ENCODE measurements around the gene SLC4A3. TPM values are rescaled to one million over a fixed set of nuclear protein-coding genes. Genes with fewer than 3 reads are reported as not detected.

Gene SLC4A3
- total and polyA plus RNA-seq, 8 donors: 1.4 to 10.2 (median 2.9) TPM

DNA sequence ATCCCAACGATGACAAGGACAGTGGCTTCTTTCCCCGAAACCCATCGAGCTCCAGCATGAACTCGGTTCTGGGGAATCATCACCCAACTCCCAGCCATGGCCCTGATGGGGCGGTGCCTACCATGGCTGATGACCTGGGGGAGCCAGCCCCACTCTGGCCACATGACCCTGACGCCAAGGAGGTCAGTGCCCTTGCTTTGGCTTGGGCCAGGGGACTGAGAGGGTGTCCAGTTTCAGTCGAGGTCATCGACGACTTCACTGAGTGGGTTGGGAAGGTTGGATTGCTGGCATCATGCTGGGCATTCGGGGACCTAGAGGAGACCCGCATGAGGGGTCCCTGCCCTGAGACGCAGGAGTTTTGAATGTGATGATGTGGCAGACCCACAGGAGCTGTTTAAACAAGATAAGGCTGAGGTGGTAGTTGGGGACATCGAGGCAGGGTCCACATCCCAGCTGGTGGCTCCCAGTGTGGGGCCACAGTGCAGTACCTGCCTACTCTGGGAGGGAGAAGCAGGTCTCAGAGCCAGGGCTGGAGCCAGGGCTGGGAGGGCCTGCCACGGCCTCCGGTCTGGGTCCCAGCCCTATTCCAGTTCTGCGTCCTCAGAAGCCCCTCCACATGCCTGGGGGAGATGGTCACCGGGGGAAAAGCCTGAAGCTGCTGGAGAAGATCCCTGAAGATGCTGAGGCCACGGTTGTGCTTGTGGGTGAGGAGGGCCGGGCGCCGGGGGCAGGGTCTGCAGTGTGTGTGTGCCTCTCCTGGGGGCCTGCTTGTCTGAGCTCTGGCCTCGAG, 6.0 kb downstream of the SLC4A3 start:
- intact Hi-C loops (cut with DNase I): loop anchor here in 1 of 3 donors (5.0 kb wide), 1 partner anchor 86 kb away; no protein-coding TSS in a partner anchor
- H3K27me3 ChIP-seq: no peaks in the 10 kb centered on the region
- H3K4me3 ChIP-seq: no peak overlapping the region
- ATAC-seq (no peak), FAIRE-seq (no peak), DNase-seq (no peak)
- H3K36me3 ChIP-seq: no peaks in the 10 kb centered on the region
- TF ChIP-seq, protein P1, sequence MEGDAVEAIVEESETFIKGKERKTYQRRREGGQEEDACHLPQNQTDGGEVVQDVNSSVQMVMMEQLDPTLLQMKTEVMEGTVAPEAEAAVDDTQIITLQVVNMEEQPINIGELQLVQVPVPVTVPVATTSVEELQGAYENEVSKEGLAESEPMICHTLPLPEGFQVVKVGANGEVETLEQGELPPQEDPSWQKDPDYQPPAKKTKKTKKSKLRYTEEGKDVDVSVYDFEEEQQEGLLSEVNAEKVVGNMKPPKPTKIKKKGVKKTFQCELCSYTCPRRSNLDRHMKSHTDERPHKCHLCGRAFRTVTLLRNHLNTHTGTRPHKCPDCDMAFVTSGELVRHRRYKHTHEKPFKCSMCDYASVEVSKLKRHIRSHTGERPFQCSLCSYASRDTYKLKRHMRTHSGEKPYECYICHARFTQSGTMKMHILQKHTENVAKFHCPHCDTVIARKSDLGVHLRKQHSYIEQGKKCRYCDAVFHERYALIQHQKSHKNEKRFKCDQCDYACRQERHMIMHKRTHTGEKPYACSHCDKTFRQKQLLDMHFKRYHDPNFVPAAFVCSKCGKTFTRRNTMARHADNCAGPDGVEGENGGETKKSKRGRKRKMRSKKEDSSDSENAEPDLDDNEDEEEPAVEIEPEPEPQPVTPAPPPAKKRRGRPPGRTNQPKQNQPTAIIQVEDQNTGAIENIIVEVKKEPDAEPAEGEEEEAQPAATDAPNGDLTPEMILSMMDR (IDR thresholded peaks at IDR 0.05): no peak
- H3K27ac ChIP-seq: no peak overlapping the region
- H3K4me1 ChIP-seq: no peaks in the 10 kb centered on the region
- 83 to 85% methylated on average over 20 to 22 of the region's 22 CpGs for WGBS, 2 donors
- no peaks in the 10 kb centered on the region for H3K9me3 ChIP-seq

DNA sequence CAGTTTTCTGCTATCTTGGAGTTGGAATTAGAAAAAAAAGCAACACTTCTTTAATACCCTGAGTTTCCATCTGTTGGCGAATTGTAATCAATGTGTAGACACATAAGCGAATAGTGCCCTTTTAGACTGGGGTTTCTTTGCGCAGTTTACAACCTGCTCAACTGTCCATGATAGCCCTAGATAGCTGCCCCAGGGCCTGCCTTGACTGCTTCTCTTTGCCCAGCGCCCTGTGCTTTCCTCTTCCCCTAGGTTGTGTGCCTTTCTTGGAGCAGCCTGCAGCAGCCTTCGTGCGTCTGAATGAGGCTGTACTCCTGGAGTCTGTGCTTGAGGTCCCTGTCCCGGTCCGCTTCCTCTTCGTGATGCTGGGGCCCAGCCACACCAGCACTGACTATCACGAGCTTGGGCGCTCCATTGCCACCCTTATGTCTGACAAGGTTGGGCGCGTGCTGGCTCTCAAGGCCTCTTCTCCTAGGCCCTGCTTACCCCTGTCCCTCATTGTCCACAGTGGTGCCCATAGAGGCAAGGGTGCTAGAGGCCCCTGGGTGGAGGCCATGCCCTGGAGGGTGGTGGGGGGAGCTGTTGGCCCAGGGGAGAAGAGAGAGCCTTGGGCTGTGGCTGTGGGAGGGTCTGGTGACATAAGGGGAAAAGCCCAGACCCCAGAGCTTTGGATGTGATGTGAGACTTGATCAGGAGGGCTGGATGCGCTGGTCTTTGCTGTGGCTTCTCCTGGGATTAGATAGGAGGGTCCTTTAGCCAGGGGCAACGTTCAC, 6.9 kb downstream of the SLC4A3 start:
- Histone ChIP-seq H3K9me3 (no peaks in the 10 kb centered on the region), H3K36me3 (no peaks in the 10 kb centered on the region), H3K27ac (no peak overlapping the region), H3K4me3 (no peak overlapping the region), H3K27me3 (no peaks in the 10 kb centered on the region), H3K4me1 (no peaks in the 10 kb centered on the region)
- DNase-seq (no peak), FAIRE-seq (no peak), ATAC-seq (no peak)
- intact Hi-C loops (cut with DNase I): loop anchor here in 1 of 3 donors (5.0 kb wide), 1 partner anchor 87 kb away; no protein-coding TSS in a partner anchor
- WGBS, 2 donors: 85 to 88% methylated on average over 15 of the region's 15 CpGs
- TF ChIP-seq, protein P1 (IDR thresholded peaks at IDR 0.05): no peak

DNA sequence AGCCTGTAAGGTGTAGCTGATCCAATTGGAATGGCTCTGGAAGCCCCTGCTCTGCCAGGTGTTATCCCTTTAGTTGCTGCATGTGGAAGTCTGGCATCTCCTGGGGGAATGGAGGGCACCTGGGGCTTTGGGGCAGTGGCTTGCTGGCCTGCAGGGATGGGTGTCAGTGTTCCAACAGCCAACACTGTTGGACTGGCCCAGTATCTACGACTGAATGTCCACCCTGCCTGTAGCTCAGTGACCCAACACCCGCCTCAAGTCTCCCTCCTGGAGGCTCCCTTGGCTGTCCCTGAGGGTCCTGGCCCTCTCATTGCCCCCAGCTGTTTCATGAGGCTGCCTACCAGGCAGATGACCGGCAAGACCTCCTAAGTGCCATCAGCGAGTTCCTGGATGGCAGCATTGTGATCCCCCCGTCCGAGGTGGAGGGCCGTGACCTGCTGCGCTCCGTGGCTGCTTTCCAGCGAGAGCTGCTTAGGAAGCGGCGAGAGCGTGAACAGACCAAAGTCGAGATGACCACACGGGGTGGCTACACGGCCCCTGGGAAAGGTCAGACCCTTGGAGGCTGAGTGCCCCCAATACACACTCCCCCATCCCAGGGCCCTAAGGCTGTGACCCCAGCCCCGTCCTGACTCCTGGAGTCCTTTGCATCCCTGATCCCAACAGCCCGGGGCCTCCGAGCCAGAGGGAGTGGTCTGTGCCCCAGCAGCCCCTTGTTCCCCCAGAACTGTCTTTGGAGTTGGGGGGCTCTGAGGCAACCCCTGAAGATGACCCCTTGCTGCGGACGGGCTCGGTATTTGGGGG, 7.7 kb downstream of the SLC4A3 start:
- DNase-seq (no peak), ATAC-seq (no peak), FAIRE-seq (no peak)
- Histone ChIP-seq H3K4me1 (no peaks in the 10 kb centered on the region), H3K27ac (no peak overlapping the region), H3K4me3 (no peak overlapping the region), H3K36me3 (no peaks in the 10 kb centered on the region), H3K27me3 (no peaks in the 10 kb centered on the region), H3K9me3 (no peaks in the 10 kb centered on the region)
- 80 to 85% methylated on average over 22 of the region's 22 CpGs for WGBS, 2 donors
- TF ChIP-seq, protein P1 (IDR thresholded peaks at IDR 0.05): no peak
- intact Hi-C loops (cut with DNase I): loop anchor here in 1 of 3 donors (5.0 kb wide), 1 partner anchor 88 kb away; no protein-coding TSS in a partner anchor

DNA sequence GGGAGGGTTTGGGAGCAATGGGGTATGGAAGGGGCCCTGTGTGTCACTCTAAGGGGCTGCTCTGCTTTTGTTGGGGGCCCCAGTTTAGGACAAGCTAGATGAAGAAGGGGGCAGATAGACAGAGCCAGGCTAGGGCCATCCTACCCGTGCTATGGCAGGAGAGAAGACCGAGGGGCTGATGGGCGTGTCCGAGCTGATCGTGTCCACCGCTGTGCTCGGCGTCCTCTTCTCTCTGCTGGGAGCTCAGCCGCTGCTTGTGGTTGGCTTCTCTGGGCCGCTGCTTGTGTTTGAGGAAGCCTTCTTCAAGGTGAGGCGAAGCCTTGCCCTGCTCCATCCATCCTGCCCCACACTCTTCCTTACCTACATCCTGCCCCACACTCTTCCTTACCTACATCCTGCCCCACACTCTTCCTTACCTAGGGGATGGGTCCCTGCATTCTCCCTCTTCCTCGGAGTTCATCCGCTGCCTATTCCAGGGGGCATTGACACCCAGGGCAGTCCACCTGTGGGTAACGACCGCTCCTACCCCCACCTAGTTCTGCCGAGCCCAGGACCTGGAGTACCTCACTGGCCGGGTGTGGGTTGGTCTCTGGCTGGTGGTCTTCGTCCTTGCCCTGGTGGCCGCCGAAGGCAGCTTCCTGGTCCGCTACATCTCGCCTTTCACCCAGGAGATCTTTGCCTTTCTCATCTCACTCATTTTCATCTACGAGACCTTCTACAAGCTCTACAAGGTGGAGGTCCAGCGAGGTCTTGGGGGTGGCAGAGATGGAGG, 8.9 kb downstream of the SLC4A3 start:
- intact Hi-C loops (cut with DNase I): no loop called here

More for the DNA sequence above, 8.9 kb downstream of the SLC4A3 start:
- H3K27me3 ChIP-seq: no peaks in the 10 kb centered on the region
- no peak overlapping the region for H3K27ac ChIP-seq
- DNase-seq (no peak), FAIRE-seq (no peak), ATAC-seq (no peak)
- no peaks in the 10 kb centered on the region for H3K4me1 ChIP-seq
- WGBS, 2 donors: 83 to 86% methylated on average over 22 to 24 of the region's 24 CpGs
- no peak overlapping the region for H3K4me3 ChIP-seq
- H3K36me3 ChIP-seq: no peaks in the 10 kb centered on the region
- H3K9me3 ChIP-seq: no peaks in the 10 kb centered on the region
- TF ChIP-seq, protein P1 (IDR thresholded peaks at IDR 0.05): no peak
